ENCODE data around the gene UGT1A8. TPM values are rescaled to one million over a fixed set of nuclear protein-coding genes. Genes with fewer than 3 reads are reported as not detected.

The UGT1A8 gene
- total and polyA plus RNA-seq, 2 of the 4 experiments (the other 2 are of a cell fraction), result not detected

DNA sequence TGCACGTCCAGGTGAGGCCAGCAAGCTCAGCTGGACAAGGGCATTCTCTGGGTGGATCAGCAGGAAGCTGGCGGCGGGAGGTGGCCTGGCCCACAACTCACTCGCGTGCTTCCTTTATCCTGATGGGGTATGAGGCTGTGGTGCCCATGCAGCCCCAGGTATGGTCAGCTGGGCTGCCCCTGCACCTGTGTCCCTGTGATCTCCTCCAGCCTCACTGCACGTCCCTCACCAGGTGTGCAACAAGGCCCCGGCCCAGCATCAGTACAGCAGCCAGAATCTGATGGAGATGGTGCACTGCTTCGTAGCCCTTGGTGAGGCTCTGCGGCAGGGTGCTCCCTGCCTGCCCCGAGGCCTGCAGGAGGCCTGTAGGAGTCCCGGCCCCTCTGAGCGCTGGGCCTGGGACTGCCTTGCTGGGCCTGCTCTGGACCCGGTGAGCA is 178.3 kb downstream of the UGT1A8 start:
- POLR2A ChIA-PET (ENCODE audit: unreplicated experiment), result no interaction called here
- Histone ChIP-seq H2BK120ac (ENCODE audit: low read depth, low read length) (no peak overlapping the region), H2BK15ac (ENCODE audit: low read depth, low read length) (no peak overlapping the region), H2AK9ac (replicated peaks; ENCODE audit: low read depth, low read length, poor library complexity) (no peak overlapping the region), H3K4me2 (ENCODE audit: low read depth, low read length) (no peak overlapping the region), H3K9ac (ENCODE audit: low read depth, low read length) (no peak overlapping the region), H2BK20ac (ENCODE audit: low read depth, low read length) (no peak overlapping the region), H3K79me1 (ENCODE audit: low read depth in 1 of 2, low read length in 2 of 2) (no peaks in the 10 kb centered on the region), H3K4me3 (ENCODE audit: insufficient read depth, low read depth, low read length) (no peak overlapping the region), H3K27ac (ENCODE audit: insufficient read depth, low read length) (no peak overlapping the region), H4K5ac (ENCODE audit: low read depth, low read length) (no peak overlapping the region), H3K36me3 (ENCODE audit: control insufficient read depth, insufficient read depth, low read length) (no peaks in the 10 kb centered on the region), H3K9me1 (ENCODE audit: insufficient read depth, low read length) (no peaks in the 10 kb centered on the region), H3K14ac (replicated peaks; ENCODE audit: low read depth, low read length) (no peak overlapping the region), H3K18ac (ENCODE audit: low read depth, low read length) (no peak overlapping the region), H3K27me3 (ENCODE audit: control insufficient read depth, insufficient read depth, low read length) (peaks cover 8% of the 10 kb centered on the region), H4K91ac (ENCODE audit: insufficient read depth, low read depth, low read length) (no peak overlapping the region), H3K4me1 (ENCODE audit: control insufficient read depth, insufficient read depth, low read length) (no peaks in the 10 kb centered on the region), H4K8ac (ENCODE audit: low read depth in 2 of 2, low read length in 2 of 2) (no peak overlapping the region), H3K4ac (ENCODE audit: low read depth, low read length) (no peak overlapping the region), H3K23ac (ENCODE audit: low read depth, low read length) (no peak overlapping the region), H2AFZ (replicated peaks; ENCODE audit: low read length, poor library complexity) (no peak overlapping the region), H2AK5ac (ENCODE audit: low read depth, low read length) (no peak overlapping the region), H3K9me3 (ENCODE audit: control insufficient read depth, insufficient read depth, low read length) (no peaks in the 10 kb centered on the region; the same call in 1 of the 2 replicates), H2BK5ac (ENCODE audit: low read depth, low read length, poor library complexity, severe bottlenecking) (no peak overlapping the region), H3K56ac (ENCODE audit: extremely low read depth, insufficient read depth, low read length) (no peak overlapping the region), H4K20me1 (ENCODE audit: insufficient read depth, low read length) (no peaks in the 10 kb centered on the region)
- no peak for DNase-seq
- BruUV-seq (replicated peaks), result no TSS peak
- dilution Hi-C loops (cut with HindIII; ENCODE audit: low sequenced_read_pairs, unreplicated experiment) (no loop called here), in situ Hi-C loops (cut with MboI; ENCODE audit: low sequenced_read_pairs) (no loop called here), intact Hi-C loops (cut with micrococcal nuclease) (no loop called here)
- TF ChIP-seq RAD21 (IDR thresholded peaks at IDR 0.05; ENCODE audit: low read length), result no peak
- no peak for TF ChIP-seq SMC3 (IDR thresholded peaks at IDR 0.05; ENCODE audit: low read depth, low read length)
- 72% methylated on average over 9 of the region's 13 CpGs; no CpG with 5 or more reads in 1 of the 2 experiments for WGBS, 2 experiments (ENCODE audit: extremely low coverage in 2 of 2, insufficient read length in 1 of 2)
- CTCF ChIA-PET, result no interaction called here
- ATAC-seq (ENCODE audit: low read depth), result no peak

All from IMR-90 (cell line).